DOHH2 (cell line): ENCODE results near the gene SPTBN4.
A peak's percentile ranks its signal among the peaks of the same experiment; 100 is the strongest.

Experiments used
- H3F3A ChIP-seq: fragments of 200-600 bp; sonication (generic), shearing (Covaris generic); 2 replicates; pipeline ENCODE4 v1.6.0; 2016; ENCODE audit warnings: antibody characterized with exemption, mild to moderate bottlenecking; ENCODE audit not compliant: control insufficient read depth, insufficient read depth
- H3K27ac ChIP-seq: fragments of 200-600 bp; sonication (generic); 2 replicates; pipeline ENCODE4 v1.5.1; 2014; ENCODE audit warnings: low read depth, mild to moderate bottlenecking, low read length, moderate library complexity
- H3K27me3 ChIP-seq: fragments of 200-600 bp; sonication (generic); 2 replicates; pipeline ENCODE4 v1.6.1; 2014; ENCODE audit warnings: mild to moderate bottlenecking, low read length, mixed read lengths; ENCODE audit not compliant: control insufficient read depth
- H3K36me3 ChIP-seq: fragments of 200-600 bp; sonication (generic); 2 replicates; pipeline ENCODE4 v1.6.1; 2014; ENCODE audit warnings: mild to moderate bottlenecking, low read length, moderate library complexity, mixed read lengths; ENCODE audit not compliant: control insufficient read depth
- H3K4me1 ChIP-seq: fragments of 200-600 bp; sonication (generic); 2 replicates; pipeline ENCODE4 v1.6.1; 2014; ENCODE audit warnings: mild to moderate bottlenecking, low read length, mixed read lengths; ENCODE audit not compliant: control insufficient read depth
- H3K4me2 ChIP-seq: fragments of 200-600 bp; sonication (generic); 2 replicates; pipeline ENCODE4 v1.6.0; 2014; ENCODE audit warnings: mild to moderate bottlenecking, low read length, moderate library complexity
- H3K4me3 ChIP-seq: fragments of 200-600 bp; sonication (generic); 2 replicates; pipeline ENCODE4 v1.5.1; 2014; ENCODE audit warnings: mild to moderate bottlenecking, low read length, mixed read lengths
- H3K79me2 ChIP-seq: fragments of 200-600 bp; sonication (generic); 2 replicates; pipeline ENCODE4 v1.6.1; 2014; ENCODE audit warnings: mild to moderate bottlenecking, low read length, mixed read lengths; ENCODE audit not compliant: control insufficient read depth
- H3K9me2 ChIP-seq: fragments of 200-600 bp; sonication (generic); replicated peaks from 2 replicates; pipeline ENCODE4 v1.6.1; 2014; ENCODE audit warnings: mild to moderate bottlenecking, low read length, mixed read lengths; ENCODE audit not compliant: control insufficient read depth
- H3K9me3 ChIP-seq: fragments of 200-600 bp; sonication (generic); 2 replicates; pipeline ENCODE4 v1.6.1; 2014; ENCODE audit warnings: antibody characterized with exemption, low read length, mixed read lengths; ENCODE audit not compliant: control insufficient read depth, insufficient read depth
- H4K20me1 ChIP-seq: fragments of 200-600 bp; sonication (generic); 2 replicates; pipeline ENCODE4 v1.6.0; 2014; ENCODE audit warnings: low read depth, mild to moderate bottlenecking, antibody characterized with exemption, low read length, moderate library complexity; ENCODE audit not compliant: control insufficient read depth, insufficient read depth
- CTCF ChIP-seq: fragments of 200-600 bp; sonication (generic); IDR thresholded peaks from one replicate; pipeline ENCODE4 v1.5.1; 2014; ENCODE audit warnings: antibody characterized with exemption, mild to moderate bottlenecking, low read depth, low read length; ENCODE audit not compliant: poor library complexity, severe bottlenecking
- EZH2phosphoT487 ChIP-seq: fragments of 200-600 bp; sonication (generic); IDR thresholded peaks from 2 replicates; pipeline ENCODE4 v1.6.1; 2017; ENCODE audit warnings: borderline replicate concordance, mild to moderate bottlenecking, antibody characterized with exemption, low read length, moderate library complexity, mixed read lengths

SPTBN4 gene

GRCh38 chr19:40610396-40611064 is 143.7 kb downstream of the SPTBN4 start:
- Histone ChIP-seq H4K20me1 (no peaks in the 10 kb centered on the region), H3F3A (peaks cover 11% of the 10 kb centered on the region), H3K9me3 (no peaks in the 10 kb centered on the region), H3K4me2 (peak overlapping the region; percentile 73), H3K36me3 (no peaks in the 10 kb centered on the region), H3K4me3 (peak overlapping the region; percentile 69), H3K79me2 (no peaks in the 10 kb centered on the region), H3K4me1 (peaks cover 52% of the 10 kb centered on the region), H3K27me3 (no peaks in the 10 kb centered on the region), H3K27ac (no peak overlapping the region), H3K9me2 (no peaks in the 10 kb centered on the region)
- TF ChIP-seq CTCF (no peak), EZH2phosphoT487 (no peak)

- no peak overlapping the region for H3K4me2 ChIP-seq
- TF ChIP-seq EZH2phosphoT487 (no peak), CTCF (no peak)
- no peaks in the 10 kb centered on the region for H3K36me3 ChIP-seq
- H3K4me3 ChIP-seq = no peak overlapping the region
- H3K27me3 ChIP-seq = no peaks in the 10 kb centered on the region
- H3K27ac ChIP-seq = no peak overlapping the region
- no peaks in the 10 kb centered on the region for H3K9me2 ChIP-seq
- peaks cover 46% of the 10 kb centered on the region for H3K4me1 ChIP-seq
- H4K20me1 ChIP-seq = no peaks in the 10 kb centered on the region
- peaks cover 7% of the 10 kb centered on the region for H3F3A ChIP-seq
- no peaks in the 10 kb centered on the region for H3K79me2 ChIP-seq
- no peaks in the 10 kb centered on the region for H3K9me3 ChIP-seq
Observed at GRCh38 chr19:40611096-40611495, 144.3 kb downstream of the SPTBN4 start.

GRCh38 chr19:40611900-40612698 is 145.3 kb downstream of the SPTBN4 start:
- Histone ChIP-seq H3F3A (peaks cover 7% of the 10 kb centered on the region), H3K4me2 (no peak overlapping the region), H3K27ac (no peak overlapping the region)

More at GRCh38 chr19:40611900-40612698, 145.3 kb downstream of the SPTBN4 start:
- H3K79me2 ChIP-seq = no peaks in the 10 kb centered on the region
- no peaks in the 10 kb centered on the region for H4K20me1 ChIP-seq
- TF ChIP-seq CTCF = no peak
- no peak for TF ChIP-seq EZH2phosphoT487
- H3K4me3 ChIP-seq = no peak overlapping the region
- H3K36me3 ChIP-seq = no peaks in the 10 kb centered on the region
- no peaks in the 10 kb centered on the region for H3K9me3 ChIP-seq
- no peaks in the 10 kb centered on the region for H3K27me3 ChIP-seq
- H3K9me2 ChIP-seq = no peaks in the 10 kb centered on the region
- H3K4me1 ChIP-seq = peaks cover 40% of the 10 kb centered on the region
